ENCODE results near the gene ADGRA1.

ADGRA1 gene

GRCh38 chr10:133079836-133080682 lies 7.7 kb upstream of the ADGRA1 start:
- no peak for DNase-seq

GRCh38 chr10:133080683-133081040 lies 7.1 kb upstream of the ADGRA1 start:
- DNase-seq = no peak

DNA sequence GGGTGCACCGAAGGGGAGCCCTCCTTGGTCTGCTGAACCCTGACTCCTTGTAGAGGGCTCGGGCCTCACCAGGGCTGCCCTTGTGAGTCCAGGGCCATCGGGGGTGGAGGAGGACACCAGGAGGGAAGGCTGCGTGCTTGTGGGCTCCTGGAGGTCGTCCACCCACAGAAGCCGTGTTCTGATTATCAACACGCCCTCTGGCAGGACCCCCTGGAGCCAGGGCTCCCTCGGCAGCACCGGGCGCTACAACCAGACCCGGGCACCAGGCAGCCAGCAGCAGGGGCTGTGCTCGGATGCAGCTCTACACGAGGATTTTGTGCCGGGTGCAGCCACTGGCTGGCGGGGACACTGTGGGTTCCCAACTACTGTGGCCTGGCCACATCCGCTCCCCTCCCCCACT lies 6.1 kb upstream of the ADGRA1 start:
- no peak for DNase-seq

DNA sequence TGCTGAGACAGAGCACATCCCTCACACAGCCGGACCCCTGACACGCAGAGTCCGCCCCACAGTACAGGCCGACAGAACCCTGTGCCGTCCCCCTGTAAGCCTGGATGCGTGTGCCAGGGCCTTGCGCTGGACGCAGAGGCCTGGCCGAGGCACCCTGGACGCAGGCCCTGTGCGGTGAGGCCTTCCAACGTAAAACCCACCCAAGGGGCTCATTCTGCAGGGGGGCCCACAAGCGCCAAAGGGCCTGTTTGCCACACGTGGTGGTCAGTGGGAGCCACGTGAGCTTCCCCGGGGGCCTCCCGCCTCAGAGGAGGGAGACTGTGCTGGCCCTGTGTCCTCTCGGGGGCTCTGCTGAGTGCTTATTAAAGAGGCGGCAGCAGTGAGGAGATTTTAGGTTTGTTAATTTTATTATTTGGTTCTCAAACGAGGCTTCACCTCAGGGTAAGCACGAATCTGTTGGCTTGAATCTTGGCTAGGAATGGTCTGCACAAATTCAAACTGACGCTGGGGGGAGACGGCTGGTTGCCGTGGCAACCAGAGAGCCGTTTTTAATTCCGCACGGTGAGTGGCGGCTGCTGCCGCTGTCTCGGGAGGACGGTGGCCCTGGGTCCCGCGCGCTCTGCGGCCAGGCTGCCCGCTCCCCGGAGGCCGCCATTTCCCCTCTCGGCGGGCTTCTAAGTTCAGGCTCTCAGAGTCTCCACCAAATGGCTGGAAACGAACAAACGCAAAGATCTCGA lies 4.9 kb upstream of the ADGRA1 start:
- no peak for DNase-seq

GRCh38 chr10:133083422-133084100 lies 4.2 kb upstream of the ADGRA1 start:
- no peak for DNase-seq

DNA sequence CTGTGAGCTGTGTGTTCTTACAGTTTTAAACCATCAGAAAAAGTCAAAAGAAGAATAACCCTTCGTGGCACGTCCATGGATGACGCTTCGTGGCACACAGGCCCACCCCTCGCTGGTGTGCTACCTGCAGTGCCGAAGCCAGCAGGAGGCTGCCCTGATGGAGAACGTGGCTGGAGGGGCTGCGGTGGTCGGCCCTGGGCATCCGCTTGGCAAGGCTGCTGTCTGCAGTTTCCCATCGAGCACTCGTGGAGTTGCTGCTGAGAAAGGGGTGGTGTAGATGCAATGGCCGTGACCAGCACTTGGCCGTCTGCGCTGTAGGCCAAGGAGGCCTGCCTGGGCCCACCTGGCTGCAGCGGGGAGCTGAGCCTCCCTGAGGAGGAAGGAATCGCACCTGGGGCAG lies 3.2 kb upstream of the ADGRA1 start:
- no peak for DNase-seq

- no peak for DNase-seq
Observed at GRCh38 chr10:133085251-133086125, 2.2 kb upstream of the ADGRA1 start.

GRCh38 chr10:133086247-133086646 lies 1.5 kb upstream of the ADGRA1 start:
- no peak for DNase-seq

DNA sequence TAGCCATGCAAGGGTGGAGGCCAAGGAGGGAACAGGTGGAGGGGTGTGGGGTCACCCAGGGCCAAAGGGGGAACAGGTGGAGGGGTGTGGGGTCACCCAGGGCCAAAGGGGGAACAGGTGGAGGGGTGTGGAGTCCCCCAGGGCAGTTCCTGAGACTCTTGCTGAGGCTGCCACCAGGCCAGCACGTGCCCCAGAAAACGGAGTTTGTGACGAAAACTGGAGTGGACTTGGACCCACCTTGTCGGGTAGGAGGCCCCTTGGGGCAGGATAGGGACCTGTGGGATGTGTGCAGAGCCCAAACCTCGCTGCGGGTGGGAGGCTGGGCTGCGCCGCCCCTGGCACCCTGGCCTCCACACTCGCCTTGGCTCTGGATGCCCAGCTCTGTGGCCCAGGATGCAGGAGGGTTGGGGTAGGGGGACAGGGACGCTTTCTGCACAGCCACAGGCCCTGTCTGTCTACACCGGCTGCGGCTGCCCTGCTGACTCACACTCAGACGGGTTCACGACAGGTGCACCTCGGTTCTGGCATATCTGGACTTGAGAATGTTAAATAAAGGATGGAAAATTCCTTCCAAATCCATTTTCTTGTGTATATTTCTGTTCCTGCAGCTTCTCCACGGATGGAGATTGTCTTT lies 562 bp upstream of the ADGRA1 start:
- DNase-seq = no peak

DNA sequence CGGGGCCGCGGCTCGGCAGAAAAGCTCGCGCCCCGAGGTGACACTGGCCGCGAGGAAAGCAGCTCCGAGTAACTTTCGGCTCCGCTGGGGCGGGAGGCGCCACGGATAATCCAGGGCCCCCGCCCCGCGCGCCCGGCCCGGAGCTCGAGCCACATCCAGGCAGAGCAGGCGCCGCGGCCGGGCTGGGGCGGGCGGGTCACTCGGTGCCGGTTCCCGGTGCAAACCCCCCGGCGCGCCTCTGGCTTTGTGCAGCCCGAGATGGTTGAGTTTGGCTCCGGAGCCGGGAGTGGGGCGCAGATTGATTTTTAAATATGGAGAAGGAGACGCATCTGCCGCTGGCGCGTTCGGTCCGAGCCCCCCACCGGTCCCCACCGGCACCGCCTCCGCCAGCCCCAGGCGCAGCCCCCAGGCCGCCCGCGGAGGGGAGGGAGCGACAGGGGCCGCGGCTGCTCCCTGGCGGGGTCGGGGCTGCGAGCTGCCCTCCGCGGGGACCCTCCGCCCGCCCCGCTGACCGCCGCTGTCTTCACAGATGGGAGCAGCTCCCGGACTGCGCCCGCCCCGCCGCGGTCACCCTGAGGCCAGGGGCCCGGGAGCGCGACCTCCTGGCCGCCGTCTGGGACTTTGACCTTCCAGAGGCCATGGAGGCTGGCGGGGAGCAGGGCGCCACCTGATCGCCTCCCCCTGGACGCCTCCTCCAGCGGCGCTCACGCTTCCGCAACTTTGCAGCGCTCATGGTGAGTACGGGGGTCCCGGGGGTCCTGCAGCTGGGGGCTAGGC lies 643 bp downstream of the ADGRA1 start:
- DNase-seq = no peak

GRCh38 chr10:133088956-133089800 lies 1.5 kb downstream of the ADGRA1 start:
- no peak for DNase-seq

- DNase-seq = no peak
Observed at GRCh38 chr10:133090101-133090500, 2.4 kb downstream of the ADGRA1 start.

DNA sequence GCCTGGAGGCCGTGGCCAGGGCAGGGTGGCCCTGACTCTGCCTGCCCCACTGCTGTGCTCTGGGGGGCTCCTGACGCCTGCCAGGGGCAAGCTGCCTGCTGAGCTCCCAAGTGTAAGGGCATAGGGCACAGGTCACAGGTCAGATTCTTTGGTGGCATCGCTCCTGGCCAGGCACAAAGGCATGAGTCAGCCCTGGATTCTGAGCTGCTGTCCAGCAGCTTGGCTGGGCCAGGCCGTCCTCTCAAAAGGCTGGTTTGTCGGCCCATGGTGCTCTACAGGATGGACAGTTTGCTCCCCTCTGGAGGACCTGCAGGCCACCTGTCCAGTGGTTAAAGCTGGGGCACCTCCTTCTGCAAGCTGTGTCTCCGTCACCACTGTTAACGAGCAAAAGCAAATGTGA lies 2.9 kb downstream of the ADGRA1 start:
- no peak for DNase-seq

GRCh38 chr10:133091316-133091715 lies 3.6 kb downstream of the ADGRA1 start:
- no peak for DNase-seq

GRCh38 chr10:133093291-133093690 lies 5.6 kb downstream of the ADGRA1 start:
- no peak for DNase-seq

GRCh38 chr10:133094286-133094685 lies 6.6 kb downstream of the ADGRA1 start:
- no peak for DNase-seq

DNA sequence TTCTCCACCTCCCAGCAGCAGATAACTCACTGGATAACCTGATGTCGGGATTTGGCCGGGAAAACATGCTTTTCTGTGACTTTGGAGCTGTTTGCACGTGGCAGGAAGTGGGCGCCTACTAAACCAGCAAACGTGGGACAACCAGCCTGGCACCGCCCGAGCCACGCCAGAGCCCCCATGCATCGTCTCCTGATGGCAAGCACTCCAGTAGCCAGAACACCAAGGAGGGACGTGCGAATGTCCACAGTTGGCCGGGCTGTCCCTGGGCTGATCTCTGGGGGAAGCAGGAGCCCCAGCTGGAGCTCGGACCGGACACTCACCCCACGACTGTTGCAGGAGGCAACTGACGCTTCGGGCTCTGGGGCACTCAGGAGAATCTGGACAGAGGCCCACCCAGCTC lies 7.1 kb downstream of the ADGRA1 start:
- no peak for DNase-seq

DNA sequence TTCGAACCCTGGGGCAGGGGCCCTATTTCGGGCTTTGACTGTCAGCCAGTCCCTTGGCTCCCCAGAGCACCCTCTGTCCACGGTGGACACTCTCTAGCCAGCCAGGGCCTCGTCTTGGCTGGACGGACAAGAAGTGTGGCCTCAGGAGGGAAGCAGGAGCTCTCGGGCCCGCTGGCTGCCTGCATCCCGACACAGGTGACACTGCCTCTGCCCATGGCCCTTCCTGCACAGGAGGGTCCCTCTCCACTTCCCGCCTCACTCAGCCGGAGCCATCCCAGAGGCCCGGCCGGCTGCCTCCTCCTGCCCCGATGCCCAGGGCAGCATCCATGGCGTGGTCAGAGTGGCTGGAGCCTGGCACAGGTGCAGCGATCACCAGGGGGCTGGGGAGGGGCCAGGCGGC lies 7.9 kb downstream of the ADGRA1 start:
- DNase-seq = no peak

DNA sequence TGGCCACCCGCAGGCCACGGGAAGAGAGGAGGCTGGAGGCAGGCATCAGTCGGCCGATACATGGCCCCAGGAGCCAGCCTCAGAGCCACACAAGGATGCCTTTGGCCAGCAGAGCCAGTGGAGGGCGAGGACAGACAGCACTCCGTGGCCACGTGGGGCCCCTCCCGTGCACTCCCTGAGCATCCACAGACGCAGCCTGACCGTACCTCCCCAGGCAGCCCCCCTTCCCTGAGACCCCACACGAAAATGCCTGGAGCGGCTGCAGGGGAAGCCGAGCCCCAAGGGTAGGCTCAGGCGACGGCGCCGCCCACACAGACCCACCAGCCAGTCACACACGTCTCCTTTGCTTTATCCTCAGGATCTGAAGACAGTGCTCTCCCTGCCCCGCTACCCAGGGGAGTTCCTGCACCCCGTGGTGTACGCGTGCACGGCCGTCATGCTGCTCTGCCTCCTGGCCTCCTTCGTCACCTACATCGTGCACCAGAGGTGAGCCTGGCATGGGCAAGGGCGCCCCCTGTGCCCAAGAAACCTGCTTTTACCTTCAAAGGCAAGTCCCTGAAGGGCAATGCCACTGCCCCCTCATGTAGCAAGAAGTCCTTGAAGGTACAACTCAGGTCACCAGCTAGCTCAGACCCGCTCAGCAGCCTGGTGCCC lies 9.0 kb downstream of the ADGRA1 start:
- DNase-seq = peak; percentile 10 to 19

GRCh38 chr10:133097418-133097817 lies 9.7 kb downstream of the ADGRA1 start:
- no peak for DNase-seq

Measured in stimulated activated CD4-positive, alpha-beta T cell treated with anti-CD3 and anti-CD28 coated beads, Interleukin-2, amount 100 ng/mL, for 48 hours (primary cell).